Thyroid gland (tissue), 4 donors: ENCODE results near the gene CNKSR1. TPM values are rescaled to one million over a fixed set of nuclear protein-coding genes. Genes with fewer than 3 reads are reported as not detected.

Experiments
- DNase-seq, 2 donors: peaks; one replicate each; pipeline ENCODE4 v3.0.0-alpha.2; 2019
- H3K27ac ChIP-seq, 3 donors: fragments of 200-600 bp; sonication (generic); 1 replicate in 2 of 3; 2 replicates in 1 of 3; pipeline ENCODE4 v1.5.1; 2016 to 2019; ENCODE audit warnings: mild to moderate bottlenecking in 1 of 3, moderate library complexity in 1 of 3
- H3K27me3 ChIP-seq: fragments of 200-600 bp; sonication (generic); one replicate; pipeline ENCODE4 v1.5.1; 2019
- H3K36me3 ChIP-seq, 2 donors: fragments of 200-600 bp; sonication (generic); one replicate each; pipeline ENCODE4 v1.5.1; 2016 to 2019
- H3K4me1 ChIP-seq, 2 donors: fragments of 200-600 bp; sonication (generic); one replicate each; pipeline ENCODE4 v1.5.1; 2017 to 2019
- H3K4me3 ChIP-seq, 3 donors: fragments of 200-600 bp; sonication (generic); replicated peaks in 1 of 3; 1 replicate in 2 of 3; 2 replicates in 1 of 3; pipeline ENCODE4 v1.5.1; 2016; ENCODE audit warnings: mild to moderate bottlenecking in 1 of 3
- H3K9me3 ChIP-seq: fragments of 200-600 bp; sonication (generic); one replicate; pipeline ENCODE4 v1.5.1; 2017
- POLR2A ChIP-seq, 2 donors: fragments of 450-650 bp; IDR thresholded peaks; one replicate each; pipeline ENCODE4 v1.6.1; 2017; ENCODE audit warnings: antibody characterized with exemption in 2 of 2, mild to moderate bottlenecking in 2 of 2, moderate library complexity in 1 of 2
- WGBS, 2 donors: methylation state at CpG; one replicate each; pipeline ENCODE4 v1.1.5; 2017; 5-methylcytosine and 5-hydroxymethylcytosine counted together
- intact Hi-C: fragments of 100-400 bp; cut with DNase I; formaldehyde crosslinking; loops from one replicate; pipeline ENCODE4 v1.15.1; 2023
- total RNA-seq, 4 donors: library from RNA; depleted of rRNA; stranded (reverse); fragments of >200 nt; gene quantifications; one replicate each; pipeline ENCODE4 v1.2.3, GENCODE V29; 2016
- TF ChIP-seq, protein P1 (sequence below), 6 experiments: fragments of 200-600 bp in 3 of 6; fragments of 450-650 bp in 3 of 6; sonication (generic) in 3 of 6; IDR thresholded peaks; one replicate each; pipeline ENCODE4 v1.5.1; 2016 to 2019; ENCODE audit warnings: antibody characterized with exemption in 6 of 6, mild to moderate bottlenecking in 2 of 6, inconsistent platforms in 1 of 6, moderate library complexity in 1 of 6

CNKSR1 gene
- total RNA-seq, 4 donors from 2014 or later: 20.0 to 81.2 (median 31.6) TPM

DNA sequence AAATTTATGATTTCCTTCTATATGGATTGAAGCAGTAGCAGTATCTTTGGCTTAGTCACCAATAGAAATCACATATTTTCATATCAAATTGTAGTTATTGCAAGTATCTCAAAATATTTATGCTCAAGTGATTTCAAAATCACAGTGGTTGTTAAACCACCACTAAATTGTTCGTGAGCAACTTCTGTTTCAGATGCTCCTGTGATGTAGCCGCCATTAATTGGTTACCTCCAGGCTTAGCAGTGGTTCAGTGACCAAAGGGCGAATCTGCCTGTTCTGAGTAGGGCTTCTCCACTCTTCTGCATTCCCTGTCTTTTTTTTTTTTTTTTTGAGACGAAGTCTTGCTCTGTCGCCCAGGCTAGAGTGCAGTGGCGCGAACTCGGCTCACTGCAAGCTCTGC lies 1.9 kb upstream of the CNKSR1 start:
- 84 to 90% methylated on average over 8 of the region's 8 CpGs for WGBS, 2 donors
- intact Hi-C loops: no loop called here
- H3K27me3 ChIP-seq: no peaks in the 10 kb centered on the region
- H3K4me3 ChIP-seq: no peak overlapping the region
- peaks cover 18% of the 10 kb centered on the region in 2 donors for H3K4me1 ChIP-seq
- no peaks in the 10 kb centered on the region for H3K36me3 ChIP-seq
- TF ChIP-seq, protein P1, sequence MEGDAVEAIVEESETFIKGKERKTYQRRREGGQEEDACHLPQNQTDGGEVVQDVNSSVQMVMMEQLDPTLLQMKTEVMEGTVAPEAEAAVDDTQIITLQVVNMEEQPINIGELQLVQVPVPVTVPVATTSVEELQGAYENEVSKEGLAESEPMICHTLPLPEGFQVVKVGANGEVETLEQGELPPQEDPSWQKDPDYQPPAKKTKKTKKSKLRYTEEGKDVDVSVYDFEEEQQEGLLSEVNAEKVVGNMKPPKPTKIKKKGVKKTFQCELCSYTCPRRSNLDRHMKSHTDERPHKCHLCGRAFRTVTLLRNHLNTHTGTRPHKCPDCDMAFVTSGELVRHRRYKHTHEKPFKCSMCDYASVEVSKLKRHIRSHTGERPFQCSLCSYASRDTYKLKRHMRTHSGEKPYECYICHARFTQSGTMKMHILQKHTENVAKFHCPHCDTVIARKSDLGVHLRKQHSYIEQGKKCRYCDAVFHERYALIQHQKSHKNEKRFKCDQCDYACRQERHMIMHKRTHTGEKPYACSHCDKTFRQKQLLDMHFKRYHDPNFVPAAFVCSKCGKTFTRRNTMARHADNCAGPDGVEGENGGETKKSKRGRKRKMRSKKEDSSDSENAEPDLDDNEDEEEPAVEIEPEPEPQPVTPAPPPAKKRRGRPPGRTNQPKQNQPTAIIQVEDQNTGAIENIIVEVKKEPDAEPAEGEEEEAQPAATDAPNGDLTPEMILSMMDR (IDR thresholded peaks at IDR 0.05): no peak
- TF ChIP-seq POLR2A (IDR thresholded peaks at IDR 0.05): no peak
- no peak for DNase-seq
- H3K9me3 ChIP-seq: no peaks in the 10 kb centered on the region
- no peak overlapping the region for H3K27ac ChIP-seq

DNA sequence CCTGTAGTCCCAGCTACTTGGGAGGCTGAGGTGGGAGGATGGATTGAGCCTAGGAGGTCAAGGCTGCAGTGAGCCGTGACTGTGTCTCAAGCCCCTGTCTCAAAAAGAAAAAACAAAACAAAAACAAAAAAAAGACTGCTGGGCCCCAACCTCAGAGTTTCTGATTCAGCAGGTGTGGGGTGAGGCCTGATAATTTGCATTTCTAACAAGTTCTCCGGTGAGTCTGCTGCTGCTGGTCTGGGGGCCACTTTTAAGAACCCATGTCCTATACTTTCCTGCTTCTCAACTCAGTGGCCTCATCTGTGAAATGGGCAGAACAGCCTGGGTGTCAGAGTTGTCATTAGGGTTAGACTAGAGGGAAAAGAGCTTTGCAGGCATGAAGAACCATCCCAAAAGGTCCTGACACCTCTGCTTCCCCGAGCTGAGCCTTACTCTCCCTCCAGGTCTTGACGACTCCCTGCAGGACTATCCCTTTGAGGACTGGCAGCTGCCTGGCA lies 2.8 kb downstream of the CNKSR1 start:
- Histone ChIP-seq H3K4me3 (no peak overlapping the region), H3K36me3 (peaks cover 14 to 19% of the 10 kb centered on the region in 2 donors), H3K27ac (no peak overlapping the region), H3K4me1 (peaks cover 8 to 12% of the 10 kb centered on the region in 2 donors), H3K9me3 (no peaks in the 10 kb centered on the region), H3K27me3 (no peaks in the 10 kb centered on the region)
- TF ChIP-seq, protein P1 (IDR thresholded peaks at IDR 0.05): no peak
- TF ChIP-seq POLR2A (IDR thresholded peaks at IDR 0.05): no peak
- intact Hi-C loops: no loop called here
- DNase-seq: no peak
- 80 to 85% methylated on average over 2 to 4 of the region's 4 CpGs for WGBS, 2 donors

DNA sequence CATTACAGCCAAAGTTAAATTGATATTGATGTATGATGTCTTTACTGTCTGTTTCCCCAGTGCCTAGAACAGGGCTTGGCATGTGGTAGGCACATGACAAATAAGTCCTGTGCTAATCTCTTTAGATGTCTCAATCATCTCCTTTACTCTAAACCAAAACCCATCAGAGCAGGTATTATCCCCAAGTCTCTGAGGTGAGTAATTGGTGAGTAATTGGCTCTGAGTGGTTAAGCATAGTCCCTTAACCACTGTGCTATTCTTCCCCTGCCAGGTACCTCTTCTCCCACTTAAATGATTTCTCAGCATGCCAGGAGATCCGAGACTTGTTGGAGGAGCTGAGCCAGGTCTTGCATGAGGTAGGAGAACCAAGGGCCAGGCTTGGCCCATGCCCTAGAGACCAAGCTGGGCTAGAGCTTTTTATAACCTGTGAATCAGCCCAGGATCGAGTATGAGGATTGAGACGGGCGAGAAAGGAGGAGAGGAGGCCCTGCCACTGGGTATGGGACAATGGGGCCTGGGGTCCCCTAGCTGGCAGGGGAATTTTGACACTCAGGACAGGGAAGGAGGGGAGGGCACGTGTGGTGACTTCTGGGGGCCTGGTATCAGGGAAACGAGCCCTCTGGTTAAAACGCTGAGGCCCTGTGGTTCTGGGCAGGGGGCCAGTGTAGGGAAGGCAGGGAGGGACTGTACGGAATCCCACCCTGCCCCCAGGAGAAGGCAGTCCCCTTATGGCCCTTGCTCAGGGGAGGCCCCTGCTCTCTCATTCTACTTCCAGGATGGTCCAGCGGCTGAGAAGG lies 4.5 kb downstream of the CNKSR1 start:
- Histone ChIP-seq H3K4me1 (peaks cover 8 to 12% of the 10 kb centered on the region in 2 donors), H3K27me3 (no peaks in the 10 kb centered on the region), H3K4me3 (no peak overlapping the region), H3K27ac (no peak overlapping the region), H3K36me3 (peaks cover 14 to 20% of the 10 kb centered on the region in 2 donors), H3K9me3 (no peaks in the 10 kb centered on the region)
- no peak for DNase-seq
- WGBS, 2 donors: 82% methylated on average over 9 of the region's 9 CpGs
- intact Hi-C loops: no loop called here
- no peak for TF ChIP-seq POLR2A (IDR thresholded peaks at IDR 0.05)
- TF ChIP-seq, protein P1 (IDR thresholded peaks at IDR 0.05): no peak

GRCh38 chr1:26182383-26182696 lies 5.0 kb downstream of the CNKSR1 start:
- Histone ChIP-seq H3K27ac (no peak overlapping the region), H3K36me3 (peaks cover 14 to 20% of the 10 kb centered on the region in 2 donors), H3K9me3 (no peaks in the 10 kb centered on the region), H3K27me3 (no peaks in the 10 kb centered on the region), H3K4me1 (peaks cover 8 to 12% of the 10 kb centered on the region in 2 donors), H3K4me3 (no peak overlapping the region)
- DNase-seq: no peak
- 60 to 94% methylated on average over 2 to 3 of the region's 7 CpGs for WGBS, 2 donors
- TF ChIP-seq, protein P1 (IDR thresholded peaks at IDR 0.05): no peak
- no peak for TF ChIP-seq POLR2A (IDR thresholded peaks at IDR 0.05)
- intact Hi-C loops: no loop called here

DNA sequence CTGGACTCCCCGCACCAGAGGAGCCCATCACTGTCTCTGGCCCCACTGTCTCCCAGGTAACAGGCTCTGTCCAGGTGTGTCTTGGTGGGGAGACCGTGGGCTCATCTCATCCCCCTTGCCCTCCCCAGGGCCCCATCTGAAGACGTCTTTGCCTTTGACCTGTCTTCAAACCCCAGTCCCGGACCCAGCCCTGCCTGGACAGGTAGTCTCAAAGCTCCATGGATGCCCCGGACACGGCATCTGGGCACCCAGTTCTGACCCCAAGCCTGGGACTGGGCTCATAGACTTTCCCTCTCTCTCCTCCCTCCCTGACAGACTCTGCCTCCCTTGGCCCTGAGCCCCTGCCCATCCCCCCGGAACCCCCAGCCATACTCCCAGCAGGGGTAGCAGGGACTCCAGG lies 6.8 kb downstream of the CNKSR1 start:
- Histone ChIP-seq H3K36me3 (peaks cover 18 to 28% of the 10 kb centered on the region in 2 donors), H3K27ac (no peak overlapping the region), H3K4me3 (no peak overlapping the region), H3K4me1 (no peaks in the 10 kb centered on the region), H3K27me3 (no peaks in the 10 kb centered on the region), H3K9me3 (no peaks in the 10 kb centered on the region)
- no peak for DNase-seq
- TF ChIP-seq, protein P1 (IDR thresholded peaks at IDR 0.05): no peak
- TF ChIP-seq POLR2A (IDR thresholded peaks at IDR 0.05): no peak
- 84 to 96% methylated on average over 7 of the region's 7 CpGs for WGBS, 2 donors
- intact Hi-C loops: no loop called here
